ENCODE results near the gene HAPLN1. TPM values are rescaled to one million over a fixed set of nuclear protein-coding genes. Genes with fewer than 3 reads are reported as not detected.

HAPLN1 gene
- total and polyA plus RNA-seq, 10 of the 15 experiments (the other 5 are each of a cell fraction or from before 2014, with no cell fraction given), result 0.05 to 0.21 (median 0.17) TPM; not detected in 2

DNA sequence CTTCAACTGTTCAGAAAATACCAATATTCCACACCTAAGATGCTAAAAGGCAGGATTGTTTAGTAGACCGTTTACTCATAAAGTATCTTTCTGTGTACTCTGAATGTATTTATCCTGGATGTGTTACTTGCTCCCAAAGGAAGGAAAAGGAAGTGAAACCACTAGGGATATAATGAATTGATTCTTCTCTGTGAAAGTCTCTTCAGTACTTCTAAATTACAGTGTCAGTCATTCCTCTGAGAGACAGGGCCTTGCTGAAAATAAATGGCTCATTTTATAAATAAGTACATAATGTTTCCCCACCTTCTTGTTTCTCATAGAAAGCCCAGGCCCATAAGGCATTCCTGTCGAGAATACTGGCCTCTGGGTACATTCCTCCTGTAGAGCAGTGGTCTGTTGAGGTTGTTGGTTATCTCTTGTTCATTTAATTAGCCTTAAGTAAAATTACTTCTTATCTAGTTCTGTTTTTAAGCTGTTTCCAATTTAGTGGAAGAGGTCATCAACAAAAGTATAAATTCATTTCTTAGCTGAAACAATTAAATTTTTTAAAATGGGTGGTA lies 1.6 kb downstream of the HAPLN1 start:
- FAIRE-seq (no peak), ATAC-seq (no peak), DNase-seq (ENCODE audit: low read depth, low spot score) (no peak)
- Histone ChIP-seq H3K9ac (ENCODE audit: control insufficient read depth, insufficient read depth, low read length) (no peak overlapping the region), H4K20me1 (ENCODE audit: control insufficient read depth, insufficient read depth) (no peaks in the 10 kb centered on the region), H3K27me3 (replicated peaks in 1 of 2; ENCODE audit: control insufficient read depth in 2 of 2, insufficient read depth in 2 of 2, low read length in 1 of 2) (peaks cover 2 to 7% of the 10 kb centered on the region in 2 experiments; a peak in 3 of 4 replicates), H2AFZ (ENCODE audit: control insufficient read depth, low read depth, low read length) (no peak overlapping the region), H3K4me2 (ENCODE audit: control insufficient read depth, insufficient read depth) (no peak overlapping the region), H3K4me1 (ENCODE audit: control insufficient read depth, insufficient read depth, low read length) (no peaks in the 10 kb centered on the region), H3K9me3 (replicated peaks; ENCODE audit: control insufficient read depth, insufficient read depth, low read length) (no peaks in the 10 kb centered on the region), H3K4me3 (no peak overlapping the region), H3K36me3 (ENCODE audit: control insufficient read depth in 2 of 2, insufficient read depth in 2 of 2, low read length in 1 of 2) (no peaks in the 10 kb centered on the region), H3K27ac (ENCODE audit: control insufficient read depth, insufficient read depth) (no peak overlapping the region), H3K79me2 (ENCODE audit: control insufficient read depth, insufficient read depth, low read length) (no peaks in the 10 kb centered on the region)
- in situ Hi-C loops (cut with MboI) (loop anchor here (10.0 to 25.0 kb wide), 2 partner anchors 543 to 1326 kb away; no protein-coding TSS in a partner anchor), intact Hi-C loops (cut with micrococcal nuclease; ENCODE audit: unreplicated experiment) (loop anchor here (1.0 to 5.0 kb wide), 4 partner anchors 208 to 1330 kb away; no protein-coding TSS in a partner anchor)
- POLR2A ChIA-PET, result no interaction called here
- RAD21 ChIA-PET (ENCODE audit: unreplicated experiment), result interaction anchor here (1.1 to 2.0 kb wide), 2 partner anchors 13 to 208 kb away, joined by 3 to 4 read pairs; no protein-coding TSS in a partner anchor
- BruUV-seq (replicated peaks), result no TSS peak
- WGBS (ENCODE audit: insufficient coverage, insufficient replicate concordance, low lambda C conversion rate, missing lambda C conversion rate), result 45% methylated on average over 2 of the region's 2 CpGs
- TF ChIP-seq JUNB (IDR thresholded peaks at IDR 0.05) (no peak), ZBED1 (IDR thresholded peaks at IDR 0.05; ENCODE audit: borderline replicate concordance) (no peak), POLR2AphosphoS5 (IDR thresholded peaks at IDR 0.05; ENCODE audit: low read length) (no peak), POLR2A (IDR thresholded peaks at IDR 0.05; ENCODE audit: low read depth, low read length) (no peak), ETV6 (conservative IDR thresholded peaks at IDR 0.05 in 1 of 2, IDR thresholded peaks at IDR 0.05 in 1 of 2; ENCODE audit: borderline replicate concordance in 1 of 2, low read depth in 1 of 2) (no peak), ZNF207 (IDR thresholded peaks at IDR 0.05; ENCODE audit: borderline replicate concordance) (no peak), RUNX3 (IDR thresholded peaks at IDR 0.05; ENCODE audit: low read length) (no peak), ZZZ3 (IDR thresholded peaks at IDR 0.05; ENCODE audit: control insufficient read depth, insufficient read length, low read depth) (no peak), SREBF2 (IDR thresholded peaks at IDR 0.05; ENCODE audit: low read length) (no peak)
- CTCF ChIA-PET, result interaction anchor here (0.6 to 3.0 kb wide), 8 partner anchors 9 to 1330 kb away, joined by 3 to 19 read pairs (median 4); no protein-coding TSS in a partner anchor
- SMC1A ChIA-PET (ENCODE audit: uncharacterized antibody, unreplicated experiment), result interaction anchor here (0.7 to 1.4 kb wide), 4 partner anchors 207 to 1240 kb away, joined by 3 to 7 read pairs (median 4); no protein-coding TSS in a partner anchor

Data from GM12878 (cell line).